GM23338 (cell line): Measurements from ENCODE around the gene POGZ. TPM values are rescaled to one million over a fixed set of nuclear protein-coding genes. Genes with fewer than 3 reads are reported as not detected.

Experiments used
- ATAC-seq: fragments of 200-7000 bp; cut with Tn5 transposase; 3 replicates; pipeline ENCODE4 v1.9.1; 2020
- DNase-seq: peaks from one replicate; pipeline ENCODE4 v3.0.0-alpha.2; 2015; ENCODE audit warnings: low spot score
- H2AFZ ChIP-seq: fragments of 200-600 bp; sonication (generic); 2 replicates; pipeline ENCODE4 v1.8.0; 2016; ENCODE audit warnings: antibody characterized with exemption, mild to moderate bottlenecking, moderate library complexity
- H3F3A ChIP-seq: fragments of 200-600 bp; sonication (generic); replicated peaks from 2 replicates; pipeline ENCODE4 v1.8.0; 2017; ENCODE audit warnings: antibody characterized with exemption, mixed run types, low read depth
- H3K27ac ChIP-seq: fragments of 200-600 bp; sonication (generic); 2 replicates; pipeline ENCODE4 v1.6.1; 2016; ENCODE audit warnings: low read depth
- H3K27me3 ChIP-seq: fragments of 200-600 bp; sonication (generic); 2 replicates; pipeline ENCODE4 v1.8.0; 2016; ENCODE audit warnings: mild to moderate bottlenecking, mixed run types, moderate library complexity; ENCODE audit not compliant: insufficient read depth
- H3K36me3 ChIP-seq: fragments of 200-600 bp; sonication (generic); 2 replicates; pipeline ENCODE4 v1.8.0; 2016; ENCODE audit warnings: mild to moderate bottlenecking; ENCODE audit not compliant: insufficient read depth
- H3K4me1 ChIP-seq: fragments of 200-600 bp; sonication (generic); 2 replicates; pipeline ENCODE4 v1.8.0; 2016; ENCODE audit warnings: mild to moderate bottlenecking, moderate library complexity; ENCODE audit not compliant: insufficient read depth
- H3K4me2 ChIP-seq: fragments of 200-600 bp; sonication (generic); 2 replicates; pipeline ENCODE4 v1.7.1; 2017; ENCODE audit warnings: mixed run types
- H3K4me3 ChIP-seq: fragments of 200-600 bp; sonication (generic); 2 replicates; pipeline ENCODE4 v1.6.1; 2016; ENCODE audit warnings: mixed run types
- H3K79me2 ChIP-seq: fragments of 200-600 bp; sonication (generic); replicated peaks from 2 replicates; pipeline ENCODE4 v1.8.0; 2017; ENCODE audit warnings: mild to moderate bottlenecking; ENCODE audit not compliant: insufficient read depth
- H3K9me2 ChIP-seq: fragments of 200-600 bp; sonication (generic); 2 replicates; pipeline ENCODE4 v1.8.0; 2017; ENCODE audit not compliant: insufficient read depth
- H4K20me1 ChIP-seq: fragments of 200-600 bp; sonication (generic); replicated peaks from 2 replicates; pipeline ENCODE4 v1.8.0; 2017; ENCODE audit warnings: mild to moderate bottlenecking; ENCODE audit not compliant: insufficient read depth
- H3K27ac Mint-ChIP-seq: 2 replicates; pipeline ENCODE4 v1.8.0; 2020; ENCODE audit warnings: inconsistent platforms, mild to moderate bottlenecking, moderate library complexity, mixed read lengths
- H3K27me3 Mint-ChIP-seq: 3 replicates; pipeline ENCODE4 v1.8.0; 2022; ENCODE audit warnings: low read depth, mild to moderate bottlenecking, moderate library complexity, mixed read lengths, inconsistent platforms; ENCODE audit not compliant: insufficient read depth, poor library complexity
- H3K36me3 Mint-ChIP-seq: 3 replicates; pipeline ENCODE4 v1.8.0; 2021; ENCODE audit warnings: low read depth, mild to moderate bottlenecking, inconsistent platforms, moderate library complexity, mixed read lengths
- H3K4me1 Mint-ChIP-seq: 3 replicates; pipeline ENCODE4 v1.8.0; 2020; ENCODE audit warnings: mild to moderate bottlenecking, inconsistent platforms, mixed read lengths
- H3K4me3 Mint-ChIP-seq: 3 replicates; pipeline ENCODE4 v1.8.0; 2021; ENCODE audit warnings: moderate library complexity, mild to moderate bottlenecking, inconsistent platforms, mixed read lengths
- H3K9me3 Mint-ChIP-seq: 3 replicates; pipeline ENCODE4 v1.8.0; 2020; ENCODE audit warnings: moderate library complexity, mild to moderate bottlenecking, inconsistent platforms, mixed read lengths
- CREB1 ChIP-seq: fragments of 250-450 bp; sonication (Bioruptor Pico); IDR thresholded peaks from 2 replicates; pipeline ENCODE4 v1.5.0; 2020; ENCODE audit warnings: low read depth, mild to moderate bottlenecking, moderate library complexity
- EZH2 ChIP-seq: fragments of 200-600 bp; sonication (generic); IDR thresholded peaks from one replicate; pipeline ENCODE4 v1.8.0; 2017; ENCODE audit warnings: antibody characterized with exemption, mild to moderate bottlenecking, low read depth; ENCODE audit not compliant: unreplicated experiment
- EZH2phosphoT487 ChIP-seq: fragments of 200-600 bp; sonication (generic); IDR thresholded peaks from one replicate; pipeline ENCODE4 v1.8.1; 2018; ENCODE audit warnings: antibody characterized with exemption; ENCODE audit not compliant: unreplicated experiment
- JUNB ChIP-seq: IDR thresholded peaks from one replicate; pipeline ENCODE4 v1.6.1; 2016; ENCODE audit warnings: antibody characterized with exemption; ENCODE audit not compliant: unreplicated experiment
- NANOG ChIP-seq: IDR thresholded peaks from 2 replicates; pipeline ENCODE4 v1.6.1; 2016; ENCODE audit warnings: antibody characterized with exemption, borderline replicate concordance
- POLR2AphosphoS5 ChIP-seq: IDR thresholded peaks from 2 replicates; pipeline ENCODE4 v1.6.1; 2016; ENCODE audit warnings: antibody characterized with exemption, low read depth
- REST ChIP-seq: IDR thresholded peaks from one replicate; pipeline ENCODE4 v1.6.1; 2018; ENCODE audit warnings: antibody characterized with exemption; ENCODE audit not compliant: unreplicated experiment
- STAT1 ChIP-seq: IDR thresholded peaks from one replicate; pipeline ENCODE4 v1.6.1; 2016; ENCODE audit warnings: antibody characterized with exemption; ENCODE audit not compliant: unreplicated experiment
- ZNF114 ChIP-seq: fragments of 250-450 bp; sonication (Bioruptor Pico); IDR thresholded peaks from 2 replicates; pipeline ENCODE4 v1.5.0; 2020; ENCODE audit warnings: mild to moderate bottlenecking, moderate library complexity
- ZNF331 ChIP-seq: fragments of 250-450 bp; sonication (Bioruptor Pico); IDR thresholded peaks from 2 replicates; pipeline ENCODE4 v1.5.0; 2020; ENCODE audit warnings: low read depth, mild to moderate bottlenecking, moderate library complexity
- polyA plus RNA-seq: library from polyadenylated mRNA; unstranded; fragments of >200 nt; fragmentation: Nextera tagmentation; extraction: Ambion mirVana; gene quantifications from 2 replicates; pipeline ENCODE4 v1.2.1, GENCODE V29; 2016
- total RNA-seq: library from RNA; depleted of rRNA; stranded (reverse); fragments of >200 nt; shearing (Covaris generic); gene quantifications from 2 replicates; pipeline ENCODE4 v1.2.3, GENCODE V29; 2014
- TF ChIP-seq, protein P1 (sequence below), 2 experiments: fragments of 200-600 bp in 1 of 2; sonication (generic) in 1 of 2; conservative IDR thresholded peaks; 2 replicates each; pipeline versions ENCODE4 v1.5.1 to v1.6.1; 2016 to 2017; ENCODE audit warnings: antibody characterized with exemption in 2 of 2, low read depth in 2 of 2, mild to moderate bottlenecking in 2 of 2, moderate library complexity in 1 of 2
- TF ChIP-seq, protein P2 (sequence below): IDR thresholded peaks from 2 replicates; pipeline ENCODE4 v1.6.1; 2016; ENCODE audit warnings: antibody characterized with exemption

POGZ gene
- total and polyA plus RNA-seq, 2 experiments from 2014 or later = 47.0 to 72.5 TPM

DNA sequence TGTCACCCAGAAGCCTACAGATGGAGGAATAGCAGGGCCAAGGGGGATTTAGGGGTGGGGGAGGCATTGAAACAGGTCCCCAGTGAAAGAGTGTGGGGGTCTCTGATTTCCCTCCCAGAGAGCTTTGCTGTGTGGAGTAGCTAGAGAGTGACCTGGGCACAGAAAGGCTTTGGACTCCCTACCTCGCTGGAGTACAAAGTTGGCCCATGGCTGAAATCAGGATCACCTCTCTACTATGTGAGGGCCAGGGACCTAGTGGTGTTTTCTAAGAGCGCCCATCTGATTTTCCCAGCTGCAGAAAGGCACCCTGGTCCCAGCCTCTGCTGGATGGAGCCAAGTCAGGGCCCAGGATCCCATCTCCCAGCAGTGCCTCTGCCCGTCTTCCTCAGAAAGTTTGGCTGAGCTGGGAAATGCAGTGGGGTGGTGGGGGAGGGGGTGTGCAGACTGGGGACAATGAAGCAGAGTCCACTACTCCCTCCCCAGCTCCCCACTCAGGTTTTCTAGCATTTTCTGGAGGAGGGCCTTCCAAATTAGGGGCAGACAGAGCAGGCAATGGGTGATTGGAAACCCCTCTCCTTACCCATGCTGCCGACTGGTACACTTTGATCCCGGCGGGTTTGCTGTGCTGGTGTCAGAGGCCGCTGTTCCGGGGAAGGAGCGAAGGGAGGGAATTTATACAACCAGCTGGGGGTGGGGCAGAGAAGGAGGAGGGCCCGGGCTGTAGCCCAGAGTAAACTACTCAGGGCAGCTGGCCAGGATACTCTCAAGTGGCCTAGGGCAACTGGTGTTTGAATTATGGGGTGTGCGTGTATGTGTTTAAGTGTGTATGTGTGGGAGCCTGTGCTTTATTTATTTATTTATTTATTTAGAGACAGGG, 87.0 kb downstream of the POGZ start, which contains the start of gene SELENBP1:
SELENBP1 (minus strand) TSS at position 648 of the 877 bp plus-strand sequence; CDS start at position 584, 64 bp downstream.
- peak within 1 kb of the TSS; percentile 69 for H3K4me2 ChIP-seq
- Mint-ChIP-seq H3K27me3 (peaks cover 16% of the 10 kb centered on the region), H3K9me3 (no peaks in the 10 kb centered on the region; the same call in 2 of the 3 replicates), H3K4me3 (peak within 1 kb of the TSS; percentile 70), H3K36me3 (peaks cover 3% of the 10 kb centered on the region; the same call in 1 of the 3 replicates), H3K4me1 (peaks cover 27% of the 10 kb centered on the region), H3K27ac (peak within 1 kb of the TSS; percentile 83)
- no peak within 1 kb of the TSS for H3K27ac ChIP-seq
- H3K9me2 ChIP-seq = no peaks in the 10 kb centered on the region
- DNase-seq (peak; percentile 89), ATAC-seq (peak; percentile 87)
- H3K36me3 ChIP-seq = no peaks in the 10 kb centered on the region
- H3F3A ChIP-seq = no peaks in the 10 kb centered on the region
- H4K20me1 ChIP-seq = no peaks in the 10 kb centered on the region
- H3K27me3 ChIP-seq = no peaks in the 10 kb centered on the region
- H3K4me3 ChIP-seq = peak within 1 kb of the TSS; percentile 42
- no peaks in the 10 kb centered on the region for H3K79me2 ChIP-seq
- peak; percentile 60 for TF ChIP-seq POLR2AphosphoS5
- TF ChIP-seq, protein P1, sequence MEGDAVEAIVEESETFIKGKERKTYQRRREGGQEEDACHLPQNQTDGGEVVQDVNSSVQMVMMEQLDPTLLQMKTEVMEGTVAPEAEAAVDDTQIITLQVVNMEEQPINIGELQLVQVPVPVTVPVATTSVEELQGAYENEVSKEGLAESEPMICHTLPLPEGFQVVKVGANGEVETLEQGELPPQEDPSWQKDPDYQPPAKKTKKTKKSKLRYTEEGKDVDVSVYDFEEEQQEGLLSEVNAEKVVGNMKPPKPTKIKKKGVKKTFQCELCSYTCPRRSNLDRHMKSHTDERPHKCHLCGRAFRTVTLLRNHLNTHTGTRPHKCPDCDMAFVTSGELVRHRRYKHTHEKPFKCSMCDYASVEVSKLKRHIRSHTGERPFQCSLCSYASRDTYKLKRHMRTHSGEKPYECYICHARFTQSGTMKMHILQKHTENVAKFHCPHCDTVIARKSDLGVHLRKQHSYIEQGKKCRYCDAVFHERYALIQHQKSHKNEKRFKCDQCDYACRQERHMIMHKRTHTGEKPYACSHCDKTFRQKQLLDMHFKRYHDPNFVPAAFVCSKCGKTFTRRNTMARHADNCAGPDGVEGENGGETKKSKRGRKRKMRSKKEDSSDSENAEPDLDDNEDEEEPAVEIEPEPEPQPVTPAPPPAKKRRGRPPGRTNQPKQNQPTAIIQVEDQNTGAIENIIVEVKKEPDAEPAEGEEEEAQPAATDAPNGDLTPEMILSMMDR (conservative IDR thresholded peaks at IDR 0.05; ENCODE audit: low read depth in 2 of 2) = no peak
- H3K4me1 ChIP-seq = peaks cover 16% of the 10 kb centered on the region
- H2AFZ ChIP-seq = peak within 1 kb of the TSS; percentile 67

- Mint-ChIP-seq H3K9me3 (no peaks in the 10 kb centered on the region; the same call in 2 of the 3 replicates), H3K27ac (peak overlapping the region; percentile 24; the same call in 1 of the 2 replicates), H3K4me1 (peaks cover 27% of the 10 kb centered on the region), H3K27me3 (peaks cover 16% of the 10 kb centered on the region), H3K4me3 (peak overlapping the region; percentile 70; the same call in 2 of the 3 replicates), H3K36me3 (peaks cover 3% of the 10 kb centered on the region; the same call in 1 of the 3 replicates)
- DNase-seq = no peak
- H3K4me3 ChIP-seq = peak overlapping the region; percentile 42; the same call in 1 of the 2 replicates
- 0 out of 2 replicates have a peak overlapping the region, but pooled peaks have one; percentile 67 for H2AFZ ChIP-seq
- peak overlapping the region; percentile 69 for H3K4me2 ChIP-seq
- no peaks in the 10 kb centered on the region for H4K20me1 ChIP-seq
- H3K27me3 ChIP-seq = no peaks in the 10 kb centered on the region
- no peak overlapping the region for H3K27ac ChIP-seq
- no peaks in the 10 kb centered on the region for H3F3A ChIP-seq
- no peaks in the 10 kb centered on the region for H3K36me3 ChIP-seq
- H3K9me2 ChIP-seq = no peaks in the 10 kb centered on the region
- peaks cover 16% of the 10 kb centered on the region for H3K4me1 ChIP-seq
- no peak for ATAC-seq
- H3K79me2 ChIP-seq = no peaks in the 10 kb centered on the region
- TF ChIP-seq EZH2 = no peak
- no peak for TF ChIP-seq ZNF114
- TF ChIP-seq POLR2AphosphoS5 = no peak
- TF ChIP-seq CREB1 (CRISPR knock-in tag) = no peak
- TF ChIP-seq EZH2phosphoT487 = no peak
- no peak for TF ChIP-seq ZNF331 (CRISPR knock-in tag)
- no peak for TF ChIP-seq STAT1
- no peak for TF ChIP-seq REST
- no peak for TF ChIP-seq JUNB
- TF ChIP-seq, protein P2, sequence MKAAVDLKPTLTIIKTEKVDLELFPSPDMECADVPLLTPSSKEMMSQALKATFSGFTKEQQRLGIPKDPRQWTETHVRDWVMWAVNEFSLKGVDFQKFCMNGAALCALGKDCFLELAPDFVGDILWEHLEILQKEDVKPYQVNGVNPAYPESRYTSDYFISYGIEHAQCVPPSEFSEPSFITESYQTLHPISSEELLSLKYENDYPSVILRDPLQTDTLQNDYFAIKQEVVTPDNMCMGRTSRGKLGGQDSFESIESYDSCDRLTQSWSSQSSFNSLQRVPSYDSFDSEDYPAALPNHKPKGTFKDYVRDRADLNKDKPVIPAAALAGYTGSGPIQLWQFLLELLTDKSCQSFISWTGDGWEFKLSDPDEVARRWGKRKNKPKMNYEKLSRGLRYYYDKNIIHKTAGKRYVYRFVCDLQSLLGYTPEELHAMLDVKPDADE = no peak
- TF ChIP-seq, protein P1 (conservative IDR thresholded peaks at IDR 0.05; ENCODE audit: low read depth in 2 of 2) = no peak
- TF ChIP-seq NANOG = no peak
Measured at GRCh38 chr1:151371370-151372057, 87.8 kb downstream of the POGZ start.
